Natural killer cell (primary cell): ENCODE measurements around the gene DNAJC18. TPM values are rescaled to one million over a fixed set of nuclear protein-coding genes. Genes with fewer than 3 reads are reported as not detected.
"Not testable (repeated sequence)": the region's sequence is repeated elsewhere in the genome, so short reads cannot be mapped to it uniquely, and the experiment has no call there.

Experiments
- ATAC-seq, 3 donors: fragments of 150-1000 bp in 2 of 3; fragments of 200-7000 bp in 1 of 3; cut with Tn5 transposase; 1 replicate in 1 of 3; 2 replicates in 2 of 3; pipeline ENCODE4 v1.10.0; 2021; ENCODE audit warnings: mild to moderate bottlenecking in 2 of 3, moderate library complexity in 2 of 3
- DNase-seq, 2 donors: peaks; one replicate each; pipeline versions ENCODE4 v3.0.0 to v3.0.0-alpha.2; 2013 to 2021; ENCODE audit warnings: mixed read lengths in 1 of 2
- H3K27ac ChIP-seq: one replicate; pipeline ENCODE4 v1.5.1; 2013; ENCODE audit warnings: mild to moderate bottlenecking, low read length
- H3K27me3 ChIP-seq: one replicate; pipeline ENCODE4 v1.6.1; 2013; ENCODE audit warnings: low read length; ENCODE audit not compliant: control insufficient read depth, insufficient read depth
- H3K36me3 ChIP-seq: one replicate; pipeline ENCODE4 v1.6.1; 2013; ENCODE audit warnings: low read length; ENCODE audit not compliant: control insufficient read depth, insufficient read depth
- H3K4me1 ChIP-seq: one replicate; pipeline ENCODE4 v1.6.1; 2013; ENCODE audit warnings: low read length; ENCODE audit not compliant: control insufficient read depth, insufficient read depth
- H3K4me3 ChIP-seq: one replicate; pipeline ENCODE4 v1.5.1; 2013; ENCODE audit warnings: low read length
- H3K9me3 ChIP-seq: one replicate; pipeline ENCODE4 v1.6.1; 2013; ENCODE audit warnings: low read length; ENCODE audit not compliant: control insufficient read depth, insufficient read depth
- H3K27ac Mint-ChIP-seq, 2 donors: one replicate each; pipeline ENCODE4 v1.8.0; 2022; ENCODE audit warnings: mild to moderate bottlenecking in 2 of 2, mixed read lengths in 2 of 2, moderate library complexity in 1 of 2
- H3K27me3 Mint-ChIP-seq, 2 donors: one replicate each; pipeline ENCODE4 v1.8.0; 2022; ENCODE audit warnings: low read depth in 2 of 2, mixed read lengths in 2 of 2
- H3K36me3 Mint-ChIP-seq: one replicate; pipeline ENCODE4 v1.8.0; 2022; ENCODE audit warnings: mixed read lengths
- H3K4me1 Mint-ChIP-seq, 2 donors: one replicate each; pipeline ENCODE4 v1.8.0; 2022; ENCODE audit warnings: mixed read lengths in 2 of 2
- H3K4me3 Mint-ChIP-seq: one replicate; pipeline ENCODE4 v1.8.0; 2022; ENCODE audit warnings: mild to moderate bottlenecking, moderate library complexity, mixed read lengths
- H3K9me3 Mint-ChIP-seq, 2 donors: one replicate each; pipeline ENCODE4 v1.8.0; 2022; ENCODE audit warnings: mixed read lengths in 2 of 2
- CTCF ChIP-seq: fragments of 200-600 bp; IDR thresholded peaks from one replicate; pipeline ENCODE4 v1.8.0; 2022; ENCODE audit warnings: antibody characterized with exemption
- WGBS: methylation state at CpG from one replicate; pipeline ENCODE4 v1.1.7; 2013; ENCODE audit warnings: missing lambda C conversion rate; ENCODE audit not compliant: insufficient coverage; 5-methylcytosine and 5-hydroxymethylcytosine counted together
- intact Hi-C: fragments of 100-400 bp; cut with micrococcal nuclease; formaldehyde crosslinking; loops from one replicate; pipeline ENCODE4 v1.14.2; 2022
- total RNA-seq, 4 donors: library from RNA; stranded (reverse); fragments of 120-200 nt in 1 of 4; gene quantifications; one replicate each; pipeline versions ENCODE4 v1.2.3 to v1.2.4, GENCODE V29; 2013 to 2022

Gene DNAJC18
- total RNA-seq, 3 donors from 2014 or later (not counting 1 experiment from before 2014, with no cell fraction given): 2.9 to 4.9 (median 3.6) TPM

- no peaks in the 10 kb centered on the region for H3K9me3 Mint-ChIP-seq
- peak within 1 kb of the TSS; percentile 48 for H3K4me3 ChIP-seq
- intact Hi-C loops: loop anchor here (1.0 to 5.0 kb wide), 3 partner anchors 24 to 43 kb away; partner anchors contain the start of gene DNAJC18
Measured at GRCh38 chr5:139482050-139482889, 42.9 kb upstream of the DNAJC18 start, which contains the start of gene STING1. STING1 (minus strand) TSS chr5:139482758; CDS start chr5:139481704, 1,054 bp downstream.

GRCh38 chr5:139481580-139482049, 42.3 kb upstream of the DNAJC18 start:
- H3K36me3 ChIP-seq: peaks cover 25% of the 10 kb centered on the region
- peak in 2 of 3 donors; percentile 8 to 12 for ATAC-seq
- peaks cover 64% of the 10 kb centered on the region for H3K4me1 ChIP-seq
- H3K27ac ChIP-seq: peak overlapping the region; percentile 82
- no peaks in the 10 kb centered on the region for H3K9me3 ChIP-seq
- Mint-ChIP-seq H3K9me3 (no peaks in the 10 kb centered on the region), H3K27me3 (no peaks in the 10 kb centered on the region), H3K4me1 (peaks cover 24 to 36% of the 10 kb centered on the region in 2 donors), H3K27ac (peak overlapping the region; percentile 85 to 91), H3K36me3 (no peaks in the 10 kb centered on the region), H3K4me3 (peak overlapping the region; percentile 86)
- no peak for DNase-seq
- H3K4me3 ChIP-seq: peak overlapping the region; percentile 48
- intact Hi-C loops: loop anchor here (1.0 to 5.0 kb wide), 3 partner anchors 23 to 43 kb away; partner anchors contain the start of gene DNAJC18
- TF ChIP-seq CTCF: no peak
- 34% methylated on average over 5 of the region's 5 CpGs for WGBS
- H3K27me3 ChIP-seq: no peaks in the 10 kb centered on the region

More at GRCh38 chr5:139482050-139482889, 42.9 kb upstream of the DNAJC18 start, which contains the start of gene STING1:
- Mint-ChIP-seq H3K36me3 (no peaks in the 10 kb centered on the region), H3K27ac (peak within 1 kb of the TSS; percentile 85 to 91), H3K27me3 (no peaks in the 10 kb centered on the region), H3K4me1 (peaks cover 24 to 36% of the 10 kb centered on the region in 2 donors), H3K4me3 (peak within 1 kb of the TSS; percentile 86)
- Histone ChIP-seq H3K9me3 (no peaks in the 10 kb centered on the region), H3K27me3 (no peaks in the 10 kb centered on the region), H3K4me1 (peaks cover 61% of the 10 kb centered on the region), H3K36me3 (peaks cover 20% of the 10 kb centered on the region), H3K27ac (peak within 1 kb of the TSS; percentile 82)
- ATAC-seq (peak; percentile 77 to 95 (median 89)), DNase-seq (peak; percentile 53 to 86)
- WGBS: 2% methylated on average over 16 of the region's 19 CpGs
- TF ChIP-seq CTCF: no peak

GRCh38 chr5:139481122-139481533, 41.8 kb upstream of the DNAJC18 start:
- Mint-ChIP-seq H3K27me3 (no peaks in the 10 kb centered on the region), H3K36me3 (no peaks in the 10 kb centered on the region), H3K27ac (peak overlapping the region; percentile 85 to 91), H3K9me3 (no peaks in the 10 kb centered on the region), H3K4me3 (peak overlapping the region; percentile 86), H3K4me1 (peaks cover 25 to 40% of the 10 kb centered on the region in 2 donors)
- no peak for TF ChIP-seq CTCF
- peak overlapping the region; percentile 48 for H3K4me3 ChIP-seq
- WGBS: 46% methylated on average over 11 of the region's 12 CpGs
- no peaks in the 10 kb centered on the region for H3K9me3 ChIP-seq
- ATAC-seq: no peak
- no peaks in the 10 kb centered on the region for H3K27me3 ChIP-seq
- no peak for DNase-seq
- peaks cover 26% of the 10 kb centered on the region for H3K36me3 ChIP-seq
- H3K27ac ChIP-seq: peak overlapping the region; percentile 82
- peaks cover 69% of the 10 kb centered on the region for H3K4me1 ChIP-seq
- intact Hi-C loops: loop anchor here (5.0 kb wide), 1 partner anchor 36 kb away; no protein-coding TSS in a partner anchor

- Histone ChIP-seq H3K4me1 (peaks cover 83% of the 10 kb centered on the region), H3K36me3 (peaks cover 30% of the 10 kb centered on the region)
- H3K4me3 Mint-ChIP-seq, H3K4me3 ChIP-seq, ATAC-seq, DNase-seq, H3K9me3 Mint-ChIP-seq, H3K9me3 ChIP-seq, H3K36me3 Mint-ChIP-seq, H3K27me3 Mint-ChIP-seq, H3K27me3 ChIP-seq, H3K27ac ChIP-seq, H3K27ac Mint-ChIP-seq: not testable (repeated sequence)
- peaks cover 38 to 54% of the 10 kb centered on the region in 2 donors for H3K4me1 Mint-ChIP-seq
- WGBS: 92% methylated on average over 2 of the region's 4 CpGs
- intact Hi-C loops: loop anchor here (5.0 kb wide), 1 partner anchor 38 kb away; no protein-coding TSS in a partner anchor
Measured at GRCh38 chr5:139479729-139480128, 40.4 kb upstream of the DNAJC18 start.

GRCh38 chr5:139478657-139479423, 39.5 kb upstream of the DNAJC18 start:
- Histone ChIP-seq H3K36me3 (peaks cover 30% of the 10 kb centered on the region), H3K4me1 (peaks cover 92% of the 10 kb centered on the region)
- H3K27me3 ChIP-seq, H3K36me3 Mint-ChIP-seq, DNase-seq, H3K9me3 Mint-ChIP-seq, H3K9me3 ChIP-seq, intact Hi-C loops, ATAC-seq, H3K4me3 Mint-ChIP-seq, H3K27me3 Mint-ChIP-seq, H3K27ac ChIP-seq, H3K4me3 ChIP-seq: not testable (repeated sequence)
- 90% methylated on average over 9 of the region's 9 CpGs for WGBS
- peak overlapping the region in 1 of 2 donors; percentile 38 for H3K27ac Mint-ChIP-seq
- H3K4me1 Mint-ChIP-seq: peaks cover 45 to 60% of the 10 kb centered on the region in 2 donors
